H1 (cell line): ENCODE data around the gene NRXN3. TPM values are rescaled to one million over a fixed set of nuclear protein-coding genes. Genes with fewer than 3 reads are reported as not detected.

Experiments used
- ASH2L ChIP-seq: fragments of 200-600, 300-600 bp; sonication (generic); IDR thresholded peaks from one replicate; pipeline ENCODE4 v1.7.1; 2017; ENCODE audit warnings: low read length
- BCL11A ChIP-seq, 2 experiments: IDR thresholded peaks; one replicate each; pipeline ENCODE4 v1.6.1; 2011; ENCODE audit warnings: low read depth in 2 of 2, low read length in 2 of 2, mild to moderate bottlenecking in 2 of 2
- BRCA1 ChIP-seq: IDR thresholded peaks from 2 replicates; pipeline ENCODE4 v1.6.1; 2012; ENCODE audit warnings: low read depth, low read length, improper control_type of control experiment
- CHD2 ChIP-seq: IDR thresholded peaks from 2 replicates; pipeline ENCODE4 v1.6.1; 2012; ENCODE audit warnings: low read length, improper control_type of control experiment
- CTBP2 ChIP-seq: IDR thresholded peaks from 2 replicates; pipeline ENCODE4 v1.7.0; 2011; ENCODE audit warnings: borderline replicate concordance, mild to moderate bottlenecking, moderate library complexity, mixed read lengths, low read length; ENCODE audit not compliant: insufficient read depth, insufficient read length
- EZH2 ChIP-seq: fragments of 200-600 bp; sonication (generic); IDR thresholded peaks from 2 replicates; pipeline ENCODE4 v1.7.1; 2012; ENCODE audit warnings: low read depth, mild to moderate bottlenecking, moderate library complexity, low read length, inconsistent platforms; ENCODE audit not compliant: severe bottlenecking
- FOSL1 ChIP-seq: IDR thresholded peaks from 2 replicates; pipeline ENCODE4 v1.6.1; 2011; ENCODE audit warnings: mild to moderate bottlenecking, low read depth, low read length, moderate library complexity; ENCODE audit not compliant: insufficient read depth
- GABPA ChIP-seq: IDR thresholded peaks from 2 replicates; pipeline ENCODE4 v1.6.1; 2011; ENCODE audit warnings: mild to moderate bottlenecking, low read length, moderate library complexity, borderline replicate concordance; ENCODE audit not compliant: insufficient read depth
- GTF2F1 ChIP-seq: IDR thresholded peaks from 2 replicates; pipeline ENCODE4 v1.6.1; 2012; ENCODE audit warnings: low read depth, low read length, improper control_type of control experiment, borderline replicate concordance
- HDAC6 ChIP-seq: IDR thresholded peaks from one replicate; pipeline ENCODE4 v1.7.1; 2012; ENCODE audit warnings: low read depth, mild to moderate bottlenecking, inconsistent platforms, low read length, moderate library complexity
- JUN ChIP-seq: IDR thresholded peaks from 2 replicates; pipeline ENCODE4 v1.6.1; 2011; ENCODE audit warnings: low read depth, mild to moderate bottlenecking, improper control_type of control experiment, low read length
- JUND ChIP-seq: IDR thresholded peaks from 2 replicates; pipeline ENCODE4 v1.6.1; 2011; ENCODE audit warnings: mild to moderate bottlenecking, improper control_type of control experiment, low read length
- NRF1 ChIP-seq: IDR thresholded peaks from 2 replicates; pipeline ENCODE4 v1.6.1; 2011; ENCODE audit warnings: mild to moderate bottlenecking, low read depth, low read length, improper control_type of control experiment
- PHF8 ChIP-seq: fragments of 200-600 bp; sonication (generic); conservative IDR thresholded peaks from 2 replicates; pipeline ENCODE4 v1.7.1; 2012; ENCODE audit warnings: low read depth, mild to moderate bottlenecking, inconsistent platforms, low read length, moderate library complexity
- POLR2AphosphoS5 ChIP-seq: IDR thresholded peaks from 2 replicates; pipeline ENCODE4 v1.6.1; 2011; ENCODE audit warnings: low read depth, low read length
- SP1 ChIP-seq: IDR thresholded peaks from 2 replicates; pipeline ENCODE4 v1.6.1; 2011; ENCODE audit warnings: low read depth, low read length
- TCF12 ChIP-seq: IDR thresholded peaks from 2 replicates; pipeline ENCODE4 v1.6.1; 2011; ENCODE audit warnings: low read depth, mild to moderate bottlenecking, low read length
- polyA plus RNA-seq, 7 experiments: library from polyadenylated mRNA; depleted of rRNA in 3 of 7; stranded (reverse) in 5 of 7; unstranded in 2 of 7; fragments of >200 nt in 5 of 7; fragments of 200-250 nt in 2 of 7; gene quantifications; 1 replicate in 5 of 7; 2 replicates in 1 of 7; 4 replicates in 1 of 7; pipeline versions ENCODE4 v1.2.1 to v1.2.3, GENCODE V29; 2011 to 2013; ENCODE audit warnings: missing spikeins in 2 of 7, mixed read lengths in 2 of 7
- total RNA-seq: library from RNA; stranded (reverse); fragmentation: NEBNext Ultra II Directional; extraction: Animal tissue kit (Norgen Biotek cat#: 25700); gene quantifications from 2 replicates; pipeline ENCODE4 v1.2.1, GENCODE V29; 2021
- TF ChIP-seq, protein P1 (sequence below), 3 experiments: IDR thresholded peaks; 1 replicate in 2 of 3; 2 replicates in 1 of 3; pipeline versions ENCODE4 v1.5.1 to v1.6.1; 2011; ENCODE audit warnings: low read length in 3 of 3, mild to moderate bottlenecking in 3 of 3, inconsistent platforms in 2 of 3, low read depth in 1 of 3, moderate library complexity in 1 of 3; ENCODE audit not compliant: insufficient read depth in 1 of 3; ENCODE audit errors: control extremely low read depth in 1 of 3

Gene NRXN3
- total and polyA plus RNA-seq, 2 of the 8 experiments (the other 6 are each of a cell fraction or from before 2014, with no cell fraction given): 2.6 to 4.1 TPM

DNA sequence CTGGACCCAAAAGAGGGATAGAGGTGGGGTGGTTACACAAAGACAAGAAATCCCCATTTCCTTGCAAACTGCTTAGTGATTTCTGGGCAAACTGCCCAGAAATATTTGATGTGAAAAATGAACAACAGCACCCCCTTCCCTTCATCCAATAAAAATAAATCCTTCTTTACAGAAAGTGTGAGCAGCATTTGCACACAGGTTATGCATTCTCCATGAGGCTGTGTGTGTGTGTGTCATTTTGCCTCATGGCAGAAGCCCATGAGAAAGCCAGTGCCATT lies 17.2 kb upstream of the NRXN3 start (continued):
- no peak for TF ChIP-seq BRCA1
- TF ChIP-seq GTF2F1: no peak
- TF ChIP-seq NRF1: no peak
- TF ChIP-seq GABPA: no peak
- no peak for TF ChIP-seq EZH2
- no peak for TF ChIP-seq POLR2AphosphoS5
- no peak for TF ChIP-seq TCF12
- TF ChIP-seq ASH2L: no peak
- no peak for TF ChIP-seq CTBP2
- TF ChIP-seq JUN: no peak
- TF ChIP-seq BCL11A (IDR thresholded peaks at IDR 0.05; ENCODE audit: low read depth in 2 of 2, low read length in 2 of 2): no peak
- TF ChIP-seq HDAC6: no peak
- no peak for TF ChIP-seq CHD2
- TF ChIP-seq SP1: no peak
- TF ChIP-seq, protein P1, sequence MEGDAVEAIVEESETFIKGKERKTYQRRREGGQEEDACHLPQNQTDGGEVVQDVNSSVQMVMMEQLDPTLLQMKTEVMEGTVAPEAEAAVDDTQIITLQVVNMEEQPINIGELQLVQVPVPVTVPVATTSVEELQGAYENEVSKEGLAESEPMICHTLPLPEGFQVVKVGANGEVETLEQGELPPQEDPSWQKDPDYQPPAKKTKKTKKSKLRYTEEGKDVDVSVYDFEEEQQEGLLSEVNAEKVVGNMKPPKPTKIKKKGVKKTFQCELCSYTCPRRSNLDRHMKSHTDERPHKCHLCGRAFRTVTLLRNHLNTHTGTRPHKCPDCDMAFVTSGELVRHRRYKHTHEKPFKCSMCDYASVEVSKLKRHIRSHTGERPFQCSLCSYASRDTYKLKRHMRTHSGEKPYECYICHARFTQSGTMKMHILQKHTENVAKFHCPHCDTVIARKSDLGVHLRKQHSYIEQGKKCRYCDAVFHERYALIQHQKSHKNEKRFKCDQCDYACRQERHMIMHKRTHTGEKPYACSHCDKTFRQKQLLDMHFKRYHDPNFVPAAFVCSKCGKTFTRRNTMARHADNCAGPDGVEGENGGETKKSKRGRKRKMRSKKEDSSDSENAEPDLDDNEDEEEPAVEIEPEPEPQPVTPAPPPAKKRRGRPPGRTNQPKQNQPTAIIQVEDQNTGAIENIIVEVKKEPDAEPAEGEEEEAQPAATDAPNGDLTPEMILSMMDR (IDR thresholded peaks at IDR 0.05; ENCODE audit: control extremely low read depth in 1 of 3, insufficient read depth in 1 of 3, low read depth in 1 of 3, low read length in 3 of 3): no peak
- no peak for TF ChIP-seq PHF8
- TF ChIP-seq FOSL1: no peak
- TF ChIP-seq JUND: no peak
